Measurements from ENCODE around the gene FOXC1.

- TF ChIP-seq GATA2 (IDR thresholded peaks at IDR 0.05; ENCODE audit: low read depth, low read length), result no peak; the same call in 1 of the 2 replicates
- no peak for TF ChIP-seq GATA3 (IDR thresholded peaks at IDR 0.05; ENCODE audit: low read depth, low read length)
These were observed 31.7 kb downstream of the FOXC1 start for GRCh38 chr6:1641343-1641885.

All from SH-SY5Y (cell line).